ENCODE data around the gene RAB15. TPM values are rescaled to one million over a fixed set of nuclear protein-coding genes. Genes with fewer than 3 reads are reported as not detected.
A peak's percentile ranks its signal among the peaks of the same experiment; 100 is the strongest.

RAB15 gene
- total and polyA plus RNA-seq, 9 of the 15 experiments (the other 6 are each of a cell fraction or from before 2014, with no cell fraction given) = 0.09 to 0.30 (median 0.16) TPM; not detected in 2

DNA sequence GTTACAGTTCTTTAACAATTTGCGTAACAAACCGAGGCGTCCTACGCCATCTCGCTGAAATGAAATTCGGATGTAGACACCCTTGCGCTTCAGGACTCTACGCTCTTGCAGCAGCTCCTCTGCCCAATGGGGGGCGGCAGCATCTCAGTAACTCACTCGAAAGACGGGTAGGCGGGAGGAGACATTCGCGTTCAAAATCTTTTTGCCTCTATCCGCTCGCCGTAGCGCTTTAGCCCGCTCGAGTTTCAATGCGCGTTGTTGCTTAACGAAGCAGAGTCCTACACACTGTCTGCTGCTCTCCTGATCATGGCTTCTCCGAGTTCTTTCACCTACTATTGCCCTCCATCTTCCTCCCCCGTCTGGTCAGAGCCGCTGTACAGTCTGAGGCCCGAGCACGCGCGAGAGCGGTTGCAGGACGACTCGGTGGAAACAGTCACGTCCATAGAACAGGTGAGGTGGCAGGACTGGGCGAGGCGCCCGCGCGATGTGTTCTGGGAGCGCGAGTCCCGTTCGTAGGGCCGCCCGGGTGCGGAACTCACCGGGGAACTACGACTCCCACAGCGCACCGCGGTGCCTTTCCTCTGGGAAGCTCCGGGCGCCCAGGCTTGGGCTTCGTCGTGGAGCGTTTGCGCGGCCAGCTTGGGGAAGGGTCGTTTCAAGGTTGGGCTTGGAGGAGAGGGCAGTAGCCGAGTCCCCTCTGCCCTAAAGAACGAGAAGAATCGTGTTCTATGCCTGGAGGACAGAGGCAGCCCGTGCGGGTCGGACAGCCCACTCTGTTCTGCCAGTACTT, 14.7 kb upstream of the RAB15 start, which contains the start of gene FNTB:
Gene FNTB (plus strand): TSS at position 248 of the 790 bp plus-strand sequence. CDS start 59 bp downstream, at position 307.
- H3K79me2 ChIP-seq (ENCODE audit: control insufficient read depth, insufficient read depth, low read length) = peaks cover 30% of the 10 kb centered on the region
- H3K9me1 ChIP-seq (ENCODE audit: control insufficient read depth, insufficient read depth, low read length) = no peaks in the 10 kb centered on the region
- peak; percentile 99 for ATAC-seq
- FAIRE-seq = peak; percentile 98
- ChIA-PET CTCF (ENCODE audit: low intra/inter-chr PET ratio) (interaction anchor here (0.8 to 2.0 kb wide), 2 partner anchors 31 to 33 kb away, joined by 3 to 5 read pairs; no protein-coding TSS in a partner anchor), POLR2A (interaction anchor here (0.6 to 1.4 kb wide), 9 partner anchors 10 to 232 kb away, joined by 3 to 7 read pairs (median 3); no protein-coding TSS in a partner anchor)
- H3K9me3 ChIP-seq (replicated peaks; ENCODE audit: control insufficient read depth, insufficient read depth, low read depth, low read length) = no peaks in the 10 kb centered on the region
- intact Hi-C loops (cut with micrococcal nuclease) (loop anchor here (1.0 to 10.0 kb wide), 5 partner anchors 33 to 428 kb away; partner anchors contain the start of gene MAX), in situ Hi-C loops (cut with MboI) (no loop called here)
- H3K4me1 ChIP-seq (replicated peaks in 1 of 2; ENCODE audit: control insufficient read depth in 2 of 2, insufficient read depth in 2 of 2, low read length in 2 of 2) = peaks cover 0 to 4% of the 10 kb centered on the region in 2 experiments; a peak in 3 of 5 replicates
- no peaks in the 10 kb centered on the region; a peak in 1 of 5 replicates for H3K27me3 ChIP-seq (ENCODE audit: control insufficient read depth in 2 of 2, insufficient read depth in 2 of 2, low read length in 2 of 2)
- H3K4me3 ChIP-seq = peak within 1 kb of the TSS; percentile 67
- H3K9ac ChIP-seq (ENCODE audit: insufficient read depth in 1 of 2, low read depth in 2 of 2, low read length in 2 of 2) = peak within 1 kb of the TSS; percentile 82 to 94
- H2AFZ ChIP-seq (ENCODE audit: low read depth, low read length) = peak within 1 kb of the TSS; percentile 97
- under 1% methylated on average over 54 of the region's 65 CpGs for WGBS (ENCODE audit: insufficient coverage, low coverage, missing lambda C conversion rate)
- peak; percentile 86 to 93 (median 88) for DNase-seq (ENCODE audit: extremely low read depth in 1 of 4, low spot score in 3 of 4)
- peak within 1 kb of the TSS; percentile 83 for H3K27ac ChIP-seq (ENCODE audit: extremely low read depth, low read depth, low read length)
- no peaks in the 10 kb centered on the region for H3K36me3 ChIP-seq (ENCODE audit: control insufficient read depth, insufficient read depth, low read length)
- peak within 1 kb of the TSS; percentile 92 for H3K4me2 ChIP-seq (ENCODE audit: insufficient read depth, low read length)
- H4K20me1 ChIP-seq (replicated peaks; ENCODE audit: control insufficient read depth, insufficient read depth, low read length) = no peaks in the 10 kb centered on the region
- BruUV-seq (replicated peaks) = TSS peak; percentile 63
- TF ChIP-seq NR2C2 (CRISPR knock-in tag; IDR thresholded peaks at IDR 0.05) = 0 out of 2 replicates have a peak, but pooled peaks have one; percentile 30
- peak; percentile 53; the same call in 1 of the 2 replicates for TF ChIP-seq NR2C2 (tag; IDR thresholded peaks at IDR 0.05)
- TF ChIP-seq, protein P1, sequence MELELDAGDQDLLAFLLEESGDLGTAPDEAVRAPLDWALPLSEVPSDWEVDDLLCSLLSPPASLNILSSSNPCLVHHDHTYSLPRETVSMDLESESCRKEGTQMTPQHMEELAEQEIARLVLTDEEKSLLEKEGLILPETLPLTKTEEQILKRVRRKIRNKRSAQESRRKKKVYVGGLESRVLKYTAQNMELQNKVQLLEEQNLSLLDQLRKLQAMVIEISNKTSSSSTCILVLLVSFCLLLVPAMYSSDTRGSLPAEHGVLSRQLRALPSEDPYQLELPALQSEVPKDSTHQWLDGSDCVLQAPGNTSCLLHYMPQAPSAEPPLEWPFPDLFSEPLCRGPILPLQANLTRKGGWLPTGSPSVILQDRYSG (tag; conservative IDR thresholded peaks at IDR 0.05; ENCODE audit: low read depth) = no peak
- TF ChIP-seq, protein P2, sequence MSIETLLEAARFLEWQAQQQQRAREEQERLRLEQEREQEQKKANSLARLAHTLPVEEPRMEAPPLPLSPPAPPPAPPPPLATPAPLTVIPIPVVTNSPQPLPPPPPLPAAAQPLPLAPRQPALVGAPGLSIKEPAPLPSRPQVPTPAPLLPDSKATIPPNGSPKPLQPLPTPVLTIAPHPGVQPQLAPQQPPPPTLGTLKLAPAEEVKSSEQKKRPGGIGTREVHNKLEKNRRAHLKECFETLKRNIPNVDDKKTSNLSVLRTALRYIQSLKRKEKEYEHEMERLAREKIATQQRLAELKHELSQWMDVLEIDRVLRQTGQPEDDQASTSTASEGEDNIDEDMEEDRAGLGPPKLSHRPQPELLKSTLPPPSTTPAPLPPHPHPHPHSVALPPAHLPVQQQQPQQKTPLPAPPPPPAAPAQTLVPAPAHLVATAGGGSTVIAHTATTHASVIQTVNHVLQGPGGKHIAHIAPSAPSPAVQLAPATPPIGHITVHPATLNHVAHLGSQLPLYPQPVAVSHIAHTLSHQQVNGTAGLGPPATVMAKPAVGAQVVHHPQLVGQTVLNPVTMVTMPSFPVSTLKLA (conservative IDR thresholded peaks at IDR 0.05) = peak; percentile 83 to 91
- TF ChIP-seq SIN3A (IDR thresholded peaks at IDR 0.05; ENCODE audit: borderline replicate concordance in 2 of 2, control insufficient read depth in 1 of 2, low read depth in 2 of 2, low read length in 2 of 2) = peak; percentile 72 to 73; a peak in 2 of 4 replicates
- TF ChIP-seq, protein P3, sequence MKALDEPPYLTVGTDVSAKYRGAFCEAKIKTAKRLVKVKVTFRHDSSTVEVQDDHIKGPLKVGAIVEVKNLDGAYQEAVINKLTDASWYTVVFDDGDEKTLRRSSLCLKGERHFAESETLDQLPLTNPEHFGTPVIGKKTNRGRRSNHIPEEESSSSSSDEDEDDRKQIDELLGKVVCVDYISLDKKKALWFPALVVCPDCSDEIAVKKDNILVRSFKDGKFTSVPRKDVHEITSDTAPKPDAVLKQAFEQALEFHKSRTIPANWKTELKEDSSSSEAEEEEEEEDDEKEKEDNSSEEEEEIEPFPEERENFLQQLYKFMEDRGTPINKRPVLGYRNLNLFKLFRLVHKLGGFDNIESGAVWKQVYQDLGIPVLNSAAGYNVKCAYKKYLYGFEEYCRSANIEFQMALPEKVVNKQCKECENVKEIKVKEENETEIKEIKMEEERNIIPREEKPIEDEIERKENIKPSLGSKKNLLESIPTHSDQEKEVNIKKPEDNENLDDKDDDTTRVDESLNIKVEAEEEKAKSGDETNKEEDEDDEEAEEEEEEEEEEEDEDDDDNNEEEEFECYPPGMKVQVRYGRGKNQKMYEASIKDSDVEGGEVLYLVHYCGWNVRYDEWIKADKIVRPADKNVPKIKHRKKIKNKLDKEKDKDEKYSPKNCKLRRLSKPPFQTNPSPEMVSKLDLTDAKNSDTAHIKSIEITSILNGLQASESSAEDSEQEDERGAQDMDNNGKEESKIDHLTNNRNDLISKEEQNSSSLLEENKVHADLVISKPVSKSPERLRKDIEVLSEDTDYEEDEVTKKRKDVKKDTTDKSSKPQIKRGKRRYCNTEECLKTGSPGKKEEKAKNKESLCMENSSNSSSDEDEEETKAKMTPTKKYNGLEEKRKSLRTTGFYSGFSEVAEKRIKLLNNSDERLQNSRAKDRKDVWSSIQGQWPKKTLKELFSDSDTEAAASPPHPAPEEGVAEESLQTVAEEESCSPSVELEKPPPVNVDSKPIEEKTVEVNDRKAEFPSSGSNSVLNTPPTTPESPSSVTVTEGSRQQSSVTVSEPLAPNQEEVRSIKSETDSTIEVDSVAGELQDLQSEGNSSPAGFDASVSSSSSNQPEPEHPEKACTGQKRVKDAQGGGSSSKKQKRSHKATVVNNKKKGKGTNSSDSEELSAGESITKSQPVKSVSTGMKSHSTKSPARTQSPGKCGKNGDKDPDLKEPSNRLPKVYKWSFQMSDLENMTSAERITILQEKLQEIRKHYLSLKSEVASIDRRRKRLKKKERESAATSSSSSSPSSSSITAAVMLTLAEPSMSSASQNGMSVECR (CRISPR knock-in tag; IDR thresholded peaks at IDR 0.05) = peak; percentile 89
- no peak for TF ChIP-seq EHMT2 (IDR thresholded peaks at IDR 0.05)
- TF ChIP-seq, protein P4, sequence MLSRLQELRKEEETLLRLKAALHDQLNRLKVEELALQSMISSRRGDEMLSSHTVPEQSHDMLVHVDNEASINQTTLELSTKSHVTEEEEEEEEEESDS (CRISPR knock-in tag; IDR thresholded peaks at IDR 0.05) = no peak
- TF ChIP-seq MTF1 (CRISPR knock-in tag; IDR thresholded peaks at IDR 0.05; ENCODE audit: borderline replicate concordance) = no peak
- peak; percentile 80 to 85 for TF ChIP-seq NRF1 (conservative IDR thresholded peaks at IDR 0.05 in 1 of 2, IDR thresholded peaks at IDR 0.05 in 1 of 2)
- no peak for TF ChIP-seq TAF7 (tag; IDR thresholded peaks at IDR 0.05)
- no peak for TF ChIP-seq SETDB1 (IDR thresholded peaks at IDR 0.05; ENCODE audit: low read length)
